Measurements from ENCODE around the gene ZFAND5.

ZFAND5 gene

DNA sequence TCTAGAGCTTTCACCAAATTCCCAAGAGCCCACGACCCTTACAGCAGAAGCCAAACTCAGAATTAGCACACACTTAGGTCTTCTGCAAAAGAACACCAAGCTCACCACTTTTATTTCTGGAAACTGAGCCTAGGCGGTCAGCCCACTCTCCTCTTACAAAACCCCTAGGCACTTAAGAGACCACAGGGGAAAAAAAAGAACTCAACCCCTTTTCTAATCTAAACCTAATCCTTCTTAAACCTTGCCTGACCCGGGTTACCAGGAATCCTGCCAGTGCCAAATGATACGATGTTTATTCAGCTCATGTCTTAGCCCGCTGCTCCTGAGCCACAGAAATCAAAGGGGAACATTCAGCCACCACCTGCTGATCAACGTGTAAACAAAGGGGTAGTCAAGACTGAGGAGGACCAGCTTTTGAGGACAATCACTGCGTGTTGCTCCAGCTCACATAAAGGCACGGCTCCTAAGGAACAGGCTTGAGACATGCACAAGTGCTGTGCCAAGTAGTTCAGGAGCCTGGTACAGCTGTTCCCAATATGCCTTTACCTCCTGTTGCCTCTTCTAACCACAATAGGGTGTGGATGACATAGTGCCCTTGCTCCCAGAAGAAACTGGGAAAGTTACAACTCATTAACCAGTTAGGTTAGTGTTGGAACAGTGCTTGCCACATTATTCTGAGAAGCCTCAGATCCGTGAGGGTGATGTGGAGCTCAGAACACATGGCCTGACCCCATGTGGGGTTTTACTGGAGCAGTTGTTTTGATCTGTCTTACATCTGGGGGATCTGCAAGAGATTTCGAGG lies 49.3 kb downstream of the ZFAND5 start:
- DNase-seq, result no peak

DNA sequence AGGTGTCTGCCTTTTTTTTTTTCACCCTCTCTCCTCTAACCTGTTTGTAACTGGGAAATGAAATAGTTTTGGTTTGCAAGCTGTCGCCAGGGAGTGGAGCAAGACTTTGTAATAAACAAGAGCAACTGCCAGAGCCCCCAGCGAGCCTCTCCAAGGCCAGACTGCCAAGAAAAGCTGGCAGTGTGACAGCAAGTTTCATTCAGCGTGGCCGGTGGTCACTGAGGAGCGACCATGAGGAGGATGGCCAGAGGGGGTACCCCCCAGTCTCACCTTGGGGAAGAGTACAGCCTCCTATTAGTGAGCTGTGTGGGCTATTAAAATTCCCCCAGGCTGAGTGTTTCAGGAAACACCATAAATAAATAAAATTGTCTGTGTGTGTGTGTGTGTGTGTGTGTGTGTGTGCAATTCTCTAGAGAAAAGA lies 49.9 kb downstream of the ZFAND5 start:
- DNase-seq, result no peak

DNA sequence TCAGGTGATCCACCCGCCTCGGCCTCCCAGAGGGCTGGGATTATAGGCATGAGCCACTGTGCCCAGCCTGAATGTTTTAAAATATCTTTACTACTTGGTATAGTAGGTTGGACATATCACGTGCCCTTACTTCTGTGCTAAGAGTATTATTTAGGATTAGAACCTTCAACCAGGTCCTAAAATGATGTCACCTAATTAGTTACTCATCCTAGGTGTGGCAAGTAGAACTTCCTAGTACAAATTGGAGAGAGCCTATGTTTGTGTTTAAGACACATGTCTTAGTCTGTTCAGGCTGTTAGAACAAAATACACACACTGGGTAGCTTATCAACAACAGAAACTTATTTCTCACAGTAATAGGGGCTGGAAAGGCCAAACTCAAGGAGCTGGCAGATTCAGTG lies 51.5 kb downstream of the ZFAND5 start:
- no peak for DNase-seq

DNA sequence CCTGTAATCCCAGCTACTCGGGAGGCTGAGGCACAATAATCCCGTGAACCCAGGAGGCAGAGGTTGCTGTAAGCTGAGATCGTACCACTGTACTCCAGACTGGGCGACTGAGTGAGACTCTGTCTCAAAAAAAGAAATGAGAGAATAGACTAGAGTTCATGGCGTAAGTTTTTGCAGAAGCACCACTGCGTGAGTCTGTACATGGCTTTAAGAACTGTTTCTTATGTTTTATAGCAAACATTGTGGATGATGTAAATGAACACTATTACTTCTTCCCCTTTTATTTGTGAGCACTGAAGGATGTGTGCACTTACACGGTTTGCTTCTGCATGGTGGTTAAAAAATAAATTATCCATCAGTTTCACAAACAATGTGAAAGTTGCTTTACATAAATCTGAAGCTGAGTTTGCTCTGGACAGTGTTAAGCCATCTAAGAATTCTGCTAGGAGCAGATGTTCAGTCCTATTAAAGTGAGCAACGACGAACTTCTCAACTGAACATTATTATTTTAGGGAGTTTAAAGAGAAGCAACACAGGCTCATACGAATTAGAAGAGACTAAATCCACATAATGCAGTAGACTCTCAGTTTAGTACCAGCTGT lies 52.5 kb downstream of the ZFAND5 start:
- no peak for DNase-seq

DNA sequence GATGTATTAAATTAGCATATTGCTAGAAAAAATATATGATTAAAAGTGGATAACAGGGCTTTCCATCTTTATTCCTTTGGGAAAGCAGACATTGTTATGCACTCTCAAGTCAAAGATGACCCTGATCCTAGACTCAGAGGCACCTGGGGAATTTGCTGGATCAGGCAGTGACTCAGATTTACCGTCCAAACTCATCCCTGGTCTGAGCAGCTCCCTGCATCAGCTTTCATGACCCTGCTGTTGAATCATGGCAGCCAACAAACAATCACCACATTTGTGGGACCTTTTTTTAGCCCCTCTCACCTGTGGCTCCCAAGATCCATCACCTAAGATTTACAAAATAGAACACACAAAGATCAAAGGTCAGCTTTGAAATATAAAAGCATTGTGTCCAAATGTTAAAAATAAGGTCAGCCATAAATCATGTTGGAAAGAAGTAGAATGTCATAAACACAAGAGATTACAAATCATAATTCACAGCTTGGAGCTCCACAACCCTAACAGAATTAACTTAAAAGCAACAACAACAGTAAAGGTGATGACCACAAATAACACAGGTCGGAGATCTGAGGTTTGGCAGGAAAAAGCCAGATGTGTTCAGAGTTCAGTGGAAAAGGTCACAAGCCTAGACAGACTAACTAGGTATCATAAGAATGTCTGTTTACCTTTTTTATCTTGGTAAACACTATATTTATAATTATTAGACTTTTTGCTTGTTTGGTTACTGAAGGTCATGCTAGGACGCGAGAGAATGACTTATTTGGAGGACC lies 55.5 kb downstream of the ZFAND5 start:
- no peak for DNase-seq

DNA sequence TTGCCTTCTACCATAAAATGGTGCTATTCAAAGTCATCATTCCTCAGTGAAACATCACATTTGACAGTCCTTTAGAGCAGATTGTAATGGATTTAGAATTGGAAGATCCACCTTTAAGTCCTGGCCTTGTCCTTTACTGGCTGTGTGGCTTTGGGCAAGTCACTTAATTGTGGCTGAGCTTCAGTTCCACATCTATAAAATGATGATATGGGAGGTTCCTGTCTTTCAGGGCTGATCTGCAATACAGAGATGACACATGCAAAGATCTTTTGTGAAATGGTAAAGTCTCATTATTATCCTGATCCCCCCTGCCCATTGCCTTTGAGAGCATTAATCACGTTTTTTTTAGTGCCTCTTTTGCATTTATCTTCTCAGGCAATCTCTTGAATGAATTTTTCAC lies 58.2 kb downstream of the ZFAND5 start:
- DNase-seq, result no peak

DNA sequence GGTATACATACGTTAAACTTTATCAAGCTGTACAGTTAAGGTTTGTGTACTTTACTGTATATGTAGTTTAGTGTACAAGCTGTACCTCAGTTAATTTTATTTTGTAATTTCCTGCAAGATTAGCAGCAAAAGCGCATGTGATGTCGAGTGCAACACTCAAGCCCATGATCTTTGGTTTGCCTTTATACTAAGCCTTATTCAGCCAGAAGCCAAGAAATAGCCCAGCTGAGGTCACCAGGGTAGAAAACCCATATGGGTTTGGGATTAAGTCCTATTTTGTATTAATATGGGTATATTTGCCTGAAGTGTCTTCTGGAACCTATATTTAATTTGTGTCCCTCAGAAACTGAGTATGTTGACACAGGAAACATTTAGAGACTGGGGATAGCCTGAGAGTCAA lies 59.3 kb downstream of the ZFAND5 start:
- no peak for DNase-seq

DNA sequence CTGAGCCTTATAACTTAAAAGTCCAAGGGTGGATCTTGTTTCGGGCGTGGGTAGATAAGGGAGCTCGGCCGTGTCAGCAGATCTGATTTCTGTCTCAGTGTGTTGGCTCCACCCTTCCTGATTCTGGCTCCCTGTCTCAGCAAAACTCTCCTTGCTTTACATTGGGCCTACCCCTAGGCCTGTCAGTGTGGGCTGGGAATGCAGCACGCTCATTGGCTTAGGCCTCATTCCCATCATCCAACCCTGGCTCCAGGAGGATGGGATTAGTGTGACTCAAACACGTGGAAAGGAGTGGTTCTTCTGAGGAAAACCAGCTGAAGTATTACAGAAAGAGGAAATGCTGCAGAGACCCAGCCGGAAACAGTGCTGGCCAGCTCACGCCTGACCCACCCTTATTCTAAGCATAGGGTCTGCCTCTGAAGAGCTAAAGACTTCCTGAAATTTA lies 59.9 kb downstream of the ZFAND5 start:
- DNase-seq, result no peak

DNA sequence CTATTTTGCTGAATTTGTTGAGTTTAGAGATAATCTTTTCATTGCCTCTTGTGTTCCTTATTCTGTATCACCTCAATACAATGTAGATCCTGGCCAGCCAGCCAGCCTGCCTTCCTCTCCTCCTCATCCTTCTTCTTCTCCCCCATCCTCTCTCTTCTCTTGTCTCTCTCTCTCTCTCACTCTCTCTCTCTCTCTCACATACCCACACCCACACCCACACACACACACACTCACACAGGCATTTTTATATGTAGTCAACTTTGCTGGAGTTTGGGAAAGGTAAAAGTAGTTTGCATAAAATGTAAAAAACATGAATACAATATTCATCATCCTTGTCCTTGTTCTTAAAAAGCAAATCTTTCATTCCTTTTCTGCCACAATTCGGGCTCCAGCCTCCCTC lies 60.5 kb downstream of the ZFAND5 start:
- no peak for DNase-seq
